22Rv1 (cell line): ENCODE measurements around the gene KIF17.

ENCODE experiments used
- CTCF ChIP-seq: fragments of 450-650 bp; IDR thresholded peaks from 2 replicates; pipeline ENCODE4 v1.5.1; 2017; ENCODE audit warnings: mild to moderate bottlenecking
- ZFX ChIP-seq: fragments of 450-650 bp; IDR thresholded peaks from 2 replicates; pipeline ENCODE4 v1.6.1; 2017; ENCODE audit warnings: antibody characterized with exemption, borderline replicate concordance

GRCh38 chr1:20680269-20680668 lies 37.5 kb downstream of the KIF17 start:
- TF ChIP-seq CTCF: no peak
- TF ChIP-seq ZFX: no peak
